HepG2 (cell line): Measurements from ENCODE around the gene SPTBN2. TPM values are rescaled to one million over a fixed set of nuclear protein-coding genes. Genes with fewer than 3 reads are reported as not detected.

Source experiments
- BATF2 ChIP-seq: sonication (generic); formaldehyde crosslinking; IDR thresholded peaks from 2 replicates; pipeline ENCODE4 v1.8.0; 2022; ENCODE audit warnings: mild to moderate bottlenecking, missing genetic modification reagents, moderate library complexity
- EEA1 ChIP-seq: sonication (generic); formaldehyde crosslinking; IDR thresholded peaks from 2 replicates; pipeline ENCODE4 v1.5.1; 2020; ENCODE audit warnings: mild to moderate bottlenecking, missing genetic modification reagents, borderline replicate concordance
- FOXJ3 ChIP-seq: sonication (generic); formaldehyde crosslinking; IDR thresholded peaks from 2 replicates; pipeline ENCODE4 v1.4.0; 2020; ENCODE audit warnings: missing genetic modification reagents, mild to moderate bottlenecking, borderline replicate concordance
- GTF3A ChIP-seq: sonication (generic); formaldehyde crosslinking; conservative IDR thresholded peaks from 2 replicates; pipeline ENCODE4 v1.4.0; 2020; ENCODE audit warnings: mild to moderate bottlenecking, missing genetic modification reagents
- IKZF5 ChIP-seq: IDR thresholded peaks from 2 replicates; pipeline ENCODE4 v1.6.1; 2018; ENCODE audit warnings: missing genetic modification reagents, mild to moderate bottlenecking, missing compliant biosample characterization
- MATR3 ChIP-seq: sonication (generic); formaldehyde crosslinking; IDR thresholded peaks from 2 replicates; pipeline ENCODE4 v1.4.0; 2020; ENCODE audit warnings: missing genetic modification reagents
- MED1 ChIP-seq: sonication (generic); formaldehyde crosslinking; IDR thresholded peaks from 2 replicates; pipeline ENCODE4 v1.4.0; 2020; ENCODE audit warnings: missing genetic modification reagents
- NCOR1 ChIP-seq: fragments of 200-600 bp; sonication (generic); IDR thresholded peaks from 2 replicates; pipeline ENCODE4 v1.7.0; 2017; ENCODE audit warnings: antibody characterized with exemption, low read length, borderline replicate concordance
- NFIB ChIP-seq: sonication (generic); formaldehyde crosslinking; IDR thresholded peaks from 2 replicates; pipeline ENCODE4 v1.9.0; 2021; ENCODE audit warnings: missing genetic modification reagents, mild to moderate bottlenecking, borderline replicate concordance
- RBFOX2 ChIP-seq: fragments of 200-400 bp; formaldehyde crosslinking; IDR thresholded peaks from 2 replicates; pipeline ENCODE4 v1.6.1; 2017; ENCODE audit warnings: low read depth, mild to moderate bottlenecking, low read length
- TBP ChIP-seq: sonication (generic); formaldehyde crosslinking; IDR thresholded peaks from 2 replicates; pipeline ENCODE4 v1.5.0; 2020; ENCODE audit warnings: missing genetic modification reagents
- YY1 ChIP-seq: IDR thresholded peaks from 2 replicates; pipeline ENCODE4 v1.6.1; 2011; ENCODE audit warnings: low read length, low read depth, moderate library complexity, mild to moderate bottlenecking; ENCODE audit not compliant: insufficient read depth, insufficient replicate concordance
- ZNF143 ChIP-seq: sonication (generic); formaldehyde crosslinking; IDR thresholded peaks from 2 replicates; pipeline ENCODE4 v1.4.0; 2020; ENCODE audit warnings: missing genetic modification reagents
- ZNF280D ChIP-seq: sonication (generic); formaldehyde crosslinking; IDR thresholded peaks from 2 replicates; pipeline ENCODE4 v1.5.1; 2020; ENCODE audit warnings: mild to moderate bottlenecking, missing genetic modification reagents
- ZNF496 ChIP-seq: sonication (generic); formaldehyde crosslinking; IDR thresholded peaks from 2 replicates; pipeline ENCODE4 v1.8.1; 2023; ENCODE audit warnings: mild to moderate bottlenecking, moderate library complexity, missing genetic modification reagents; ENCODE audit not compliant: insufficient replicate concordance
- ZNF710 ChIP-seq: sonication (generic); formaldehyde crosslinking; IDR thresholded peaks from 2 replicates; pipeline ENCODE4 v1.5.0; 2020; ENCODE audit warnings: mild to moderate bottlenecking, missing genetic modification reagents, borderline replicate concordance
- ZNF770 ChIP-seq: sonication (generic); formaldehyde crosslinking; IDR thresholded peaks from 2 replicates; pipeline ENCODE4 v1.5.0; 2020; ENCODE audit warnings: mild to moderate bottlenecking, missing genetic modification reagents
- ZNF816 ChIP-seq: sonication (generic); formaldehyde crosslinking; IDR thresholded peaks from 2 replicates; pipeline ENCODE4 v1.8.0; 2022; ENCODE audit warnings: missing genetic modification reagents, mild to moderate bottlenecking, borderline replicate concordance
- ZNF891 ChIP-seq: sonication (generic); formaldehyde crosslinking; IDR thresholded peaks from 2 replicates; pipeline ENCODE4 v1.5.0; 2020; ENCODE audit warnings: mild to moderate bottlenecking, missing genetic modification reagents
- polyA plus RNA-seq, 8 experiments: library from polyadenylated mRNA; depleted of rRNA in 3 of 8; stranded (reverse) in 7 of 8; unstranded in 1 of 8; fragments of >200 nt; fragmentation: Illumina TruSeq in 4 of 8; extraction: Trizol in 4 of 8; gene quantifications; 2 replicates each; pipeline versions ENCODE4 v1.2.1 to v1.2.3, GENCODE V29; 2011 to 2016; ENCODE audit warnings: low read depth in 4 of 8, missing spikeins in 1 of 8, mixed read lengths in 1 of 8; ENCODE audit not compliant: insufficient read depth in 1 of 8
- total RNA-seq, 5 experiments: library from RNA; depleted of rRNA; stranded (reverse); fragments of >200 nt; fragmentation: Illumina TruSeq; extraction: Trizol; gene quantifications; 2 replicates each; pipeline ENCODE4 v1.2.3, GENCODE V29; 2016; ENCODE audit warnings: low read depth in 1 of 5

The SPTBN2 gene
- total and polyA plus RNA-seq, 2 of the 13 experiments (the other 11 are each of a cell fraction or from before 2014, with no cell fraction given) = 0.65 to 4.0 TPM

- no peak for TF ChIP-seq ZNF143
- no peak for TF ChIP-seq ZNF496 (CRISPR knock-in tag)
- TF ChIP-seq RBFOX2 = peak; percentile 81
- no peak for TF ChIP-seq BATF2 (CRISPR knock-in tag)
- TF ChIP-seq MED1 (CRISPR knock-in tag) = peak; percentile 3; the same call in 1 of the 2 replicates
- TF ChIP-seq NCOR1 = no peak; the same call in 1 of the 2 replicates
- TF ChIP-seq ZNF710 (CRISPR knock-in tag) = peak; percentile 29; the same call in 1 of the 2 replicates
- TF ChIP-seq YY1 = peak; percentile 96
- no peak for TF ChIP-seq GTF3A
- TF ChIP-seq ZNF280D (CRISPR knock-in tag) = no peak
- no peak for TF ChIP-seq TBP (CRISPR knock-in tag)
- TF ChIP-seq ZNF770 (CRISPR knock-in tag) = no peak
- no peak for TF ChIP-seq EEA1 (CRISPR knock-in tag)
- peak; percentile 71 for TF ChIP-seq ZNF891 (CRISPR knock-in tag)
- TF ChIP-seq MATR3 (CRISPR knock-in tag) = no peak
- TF ChIP-seq IKZF5 (CRISPR knock-in tag) = peak; percentile 48; the same call in 1 of the 2 replicates
- peak; percentile 62; the same call in 1 of the 2 replicates for TF ChIP-seq ZNF816 (CRISPR knock-in tag)
- no peak for TF ChIP-seq NFIB
- no peak; the same call in 1 of the 2 replicates for TF ChIP-seq FOXJ3
Observed at GRCh38 chr11:66638177-66639065, 90.6 kb downstream of the SPTBN2 start, which contains the start of gene RBM4 (continued).
